ENCODE data around the gene NLK.

DNA sequence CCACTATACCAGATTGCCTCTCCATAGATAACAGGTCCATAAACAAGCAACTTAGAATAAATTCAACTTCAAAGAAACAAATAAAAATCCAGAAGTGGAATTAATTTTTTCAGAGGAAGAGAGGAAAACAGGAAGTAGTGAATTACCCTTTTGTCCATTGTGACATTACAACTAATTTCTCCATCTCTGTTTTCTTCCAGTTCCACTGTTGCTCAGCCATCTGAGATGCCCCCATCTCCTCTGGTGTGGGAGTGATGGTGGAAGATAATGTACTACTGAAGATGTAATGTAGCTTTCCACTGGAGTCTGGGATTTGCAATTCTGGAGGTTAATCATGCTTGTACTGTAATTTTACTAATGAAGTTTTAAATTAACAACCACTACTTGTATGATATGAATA lies 151.9 kb downstream of the NLK start:
- TF ChIP-seq POLR2A (IDR thresholded peaks at IDR 0.05) = no peak
- TF ChIP-seq, protein P1, sequence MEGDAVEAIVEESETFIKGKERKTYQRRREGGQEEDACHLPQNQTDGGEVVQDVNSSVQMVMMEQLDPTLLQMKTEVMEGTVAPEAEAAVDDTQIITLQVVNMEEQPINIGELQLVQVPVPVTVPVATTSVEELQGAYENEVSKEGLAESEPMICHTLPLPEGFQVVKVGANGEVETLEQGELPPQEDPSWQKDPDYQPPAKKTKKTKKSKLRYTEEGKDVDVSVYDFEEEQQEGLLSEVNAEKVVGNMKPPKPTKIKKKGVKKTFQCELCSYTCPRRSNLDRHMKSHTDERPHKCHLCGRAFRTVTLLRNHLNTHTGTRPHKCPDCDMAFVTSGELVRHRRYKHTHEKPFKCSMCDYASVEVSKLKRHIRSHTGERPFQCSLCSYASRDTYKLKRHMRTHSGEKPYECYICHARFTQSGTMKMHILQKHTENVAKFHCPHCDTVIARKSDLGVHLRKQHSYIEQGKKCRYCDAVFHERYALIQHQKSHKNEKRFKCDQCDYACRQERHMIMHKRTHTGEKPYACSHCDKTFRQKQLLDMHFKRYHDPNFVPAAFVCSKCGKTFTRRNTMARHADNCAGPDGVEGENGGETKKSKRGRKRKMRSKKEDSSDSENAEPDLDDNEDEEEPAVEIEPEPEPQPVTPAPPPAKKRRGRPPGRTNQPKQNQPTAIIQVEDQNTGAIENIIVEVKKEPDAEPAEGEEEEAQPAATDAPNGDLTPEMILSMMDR (IDR thresholded peaks at IDR 0.05) = no peak

All from suprapubic skin (tissue), 3 donors.